ENCODE results near the gene SPATA20. TPM values are rescaled to one million over a fixed set of nuclear protein-coding genes. Genes with fewer than 3 reads are reported as not detected.

SPATA20 gene
- total and polyA plus RNA-seq, 2 of the 8 experiments (the other 6 are each of a cell fraction or from before 2014, with no cell fraction given): 16.2 to 17.5 TPM

GRCh38 chr17:50569592-50569991 is 22.6 kb downstream of the SPATA20 start (continued):
- TF ChIP-seq CHD7 (IDR thresholded peaks at IDR 0.05; ENCODE audit: insufficient replicate concordance, low read length) (no peak), JUN (IDR thresholded peaks at IDR 0.05; ENCODE audit: low read depth, low read length) (no peak), NRF1 (IDR thresholded peaks at IDR 0.05; ENCODE audit: low read depth, low read length) (no peak)
